SK-N-MC (cell line): ENCODE data around the gene WNT7A.

ENCODE experiments used
- DNase-seq: peaks from one replicate; pipeline ENCODE4 v3.0.0-alpha.2; 2011; ENCODE audit warnings: low read depth, low spot score
- H3K27ac ChIP-seq: fragments of 200-600 bp; sonication (generic); 2 replicates; pipeline ENCODE4 v1.5.1; 2016; ENCODE audit warnings: mixed run types
- H3K36me3 ChIP-seq: fragments of 200-600 bp; sonication (generic); 2 replicates; pipeline ENCODE4 v1.6.1; 2017; ENCODE audit warnings: antibody characterized with exemption, low read length, mixed read lengths; ENCODE audit not compliant: insufficient read depth
- H3K4me3 ChIP-seq: fragments of 200-600 bp; sonication (generic); 2 replicates; pipeline ENCODE4 v1.5.1; 2016
- H3K9ac ChIP-seq: fragments of 200-600 bp; sonication (generic); 2 replicates; pipeline ENCODE4 v1.8.0; 2017; ENCODE audit warnings: mixed run types, mixed read lengths; ENCODE audit not compliant: insufficient read length
- H3K9me3 ChIP-seq: fragments of 200-600 bp; sonication (generic); 2 replicates; pipeline ENCODE4 v1.6.1; 2017; ENCODE audit warnings: low read depth, mild to moderate bottlenecking, antibody characterized with exemption, low read length, moderate library complexity, mixed read lengths
- EZH2 ChIP-seq: fragments of 200-600 bp; sonication (generic); IDR thresholded peaks from one replicate; pipeline ENCODE4 v1.6.1; 2017; ENCODE audit warnings: antibody characterized with exemption
- FOXP2 ChIP-seq: optimal IDR thresholded peaks from 2 replicates; pipeline ENCODE3; 2011; ENCODE audit warnings: mild to moderate bottlenecking, moderate library complexity; ENCODE audit not compliant: insufficient read depth; ENCODE audit errors: extremely low read length, control extremely low read depth
- POLR2AphosphoS5 ChIP-seq: IDR thresholded peaks from 2 replicates; pipeline ENCODE4 v1.6.1; 2012; ENCODE audit warnings: mild to moderate bottlenecking, low read depth, low read length, borderline replicate concordance

The WNT7A gene

GRCh38 chr3:13846716-13847570 lies 32.9 kb downstream of the WNT7A start:
- Histone ChIP-seq H3K4me3 (no peak overlapping the region), H3K9ac (no peak overlapping the region), H3K9me3 (no peaks in the 10 kb centered on the region), H3K36me3 (no peaks in the 10 kb centered on the region), H3K27ac (no peak overlapping the region)
- no peak for DNase-seq
- TF ChIP-seq FOXP2 (no peak), EZH2 (no peak), POLR2AphosphoS5 (no peak)

DNA sequence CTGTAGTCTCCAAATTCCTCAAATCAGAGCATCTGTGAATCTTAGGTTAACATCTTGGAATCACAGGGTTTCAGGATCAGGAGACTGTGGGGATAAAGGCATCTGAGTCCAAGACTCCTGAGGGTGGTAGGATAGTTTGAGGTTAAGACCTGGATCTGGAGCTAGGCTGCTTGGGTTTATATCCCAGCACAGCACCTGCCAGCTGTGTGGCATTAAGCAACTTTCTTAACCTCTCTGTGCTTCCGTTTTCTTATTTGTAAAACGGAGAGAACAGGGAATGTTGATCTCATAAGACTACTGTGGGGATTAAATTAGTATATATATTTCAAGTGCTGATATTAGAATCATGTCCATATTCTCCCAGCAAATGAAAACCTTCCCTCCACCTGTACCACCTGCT lies 33.6 kb downstream of the WNT7A start:
- no peak overlapping the region for H3K4me3 ChIP-seq
- H3K36me3 ChIP-seq, result no peaks in the 10 kb centered on the region
- H3K27ac ChIP-seq, result no peak overlapping the region
- H3K9me3 ChIP-seq, result no peaks in the 10 kb centered on the region
- TF ChIP-seq POLR2AphosphoS5 (no peak), EZH2 (no peak), FOXP2 (no peak)
- no peak overlapping the region for H3K9ac ChIP-seq
- no peak for DNase-seq

- TF ChIP-seq POLR2AphosphoS5 (no peak), FOXP2 (no peak), EZH2 (no peak)
- Histone ChIP-seq H3K9me3 (no peaks in the 10 kb centered on the region), H3K27ac (no peak overlapping the region), H3K4me3 (no peak overlapping the region), H3K9ac (no peak overlapping the region), H3K36me3 (no peaks in the 10 kb centered on the region)
- DNase-seq, result no peak
Measured at GRCh38 chr3:13845806-13846205, 34.1 kb downstream of the WNT7A start.

DNA sequence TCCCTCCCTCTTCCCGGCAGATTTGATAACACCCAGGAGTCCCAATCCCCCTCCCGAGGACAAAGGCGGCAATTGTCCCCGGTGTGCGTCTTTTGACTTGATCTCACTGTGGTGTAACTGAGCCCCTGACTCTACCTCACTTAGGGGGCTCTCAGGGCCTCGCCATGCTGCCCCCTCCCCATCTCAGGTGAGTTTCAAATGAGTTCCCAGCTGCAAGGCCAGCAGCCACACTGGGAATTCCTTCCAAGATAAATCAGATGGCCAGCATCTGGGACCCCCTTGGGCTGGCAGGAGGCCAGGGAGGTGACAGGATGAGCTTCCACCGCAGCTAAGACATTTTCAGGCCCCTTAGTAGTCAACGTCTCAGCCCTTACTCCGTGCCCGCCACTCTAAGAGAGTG lies 35.0 kb downstream of the WNT7A start:
- no peak for TF ChIP-seq EZH2
- TF ChIP-seq POLR2AphosphoS5, result no peak
- TF ChIP-seq FOXP2, result no peak
- no peak overlapping the region for H3K27ac ChIP-seq
- H3K9ac ChIP-seq, result no peak overlapping the region

GRCh38 chr3:13844286-13844685 lies 35.6 kb downstream of the WNT7A start:
- no peak for DNase-seq
- H3K9me3 ChIP-seq, result no peaks in the 10 kb centered on the region
- H3K4me3 ChIP-seq, result no peak overlapping the region
- no peaks in the 10 kb centered on the region for H3K36me3 ChIP-seq
- no peak overlapping the region for H3K9ac ChIP-seq
- TF ChIP-seq EZH2 (no peak), FOXP2 (no peak), POLR2AphosphoS5 (no peak)
- H3K27ac ChIP-seq, result no peak overlapping the region

More for the DNA sequence above, 35.0 kb downstream of the WNT7A start:
- no peaks in the 10 kb centered on the region for H3K9me3 ChIP-seq
- no peak overlapping the region for H3K4me3 ChIP-seq
- H3K36me3 ChIP-seq, result no peaks in the 10 kb centered on the region
- DNase-seq, result no peak

- TF ChIP-seq FOXP2, result no peak
- no peak for TF ChIP-seq POLR2AphosphoS5
- TF ChIP-seq EZH2, result no peak
- Histone ChIP-seq H3K27ac (no peak overlapping the region), H3K36me3 (no peaks in the 10 kb centered on the region), H3K9me3 (no peaks in the 10 kb centered on the region), H3K4me3 (no peak overlapping the region), H3K9ac (no peak overlapping the region)
- no peak for DNase-seq
Measured at GRCh38 chr3:13843351-13843750, 36.5 kb downstream of the WNT7A start.

- H3K27ac ChIP-seq, result no peak overlapping the region
- DNase-seq, result no peak
- H3K4me3 ChIP-seq, result no peak overlapping the region
- no peaks in the 10 kb centered on the region for H3K9me3 ChIP-seq
- no peaks in the 10 kb centered on the region for H3K36me3 ChIP-seq
- H3K9ac ChIP-seq, result no peak overlapping the region
- TF ChIP-seq POLR2AphosphoS5 (no peak), FOXP2 (no peak), EZH2 (no peak)
Measured at GRCh38 chr3:13842226-13842625, 37.6 kb downstream of the WNT7A start.

- TF ChIP-seq FOXP2, result no peak
- no peak for TF ChIP-seq POLR2AphosphoS5
- no peak for TF ChIP-seq EZH2
- no peaks in the 10 kb centered on the region for H3K9me3 ChIP-seq
- H3K4me3 ChIP-seq, result no peak overlapping the region
- no peaks in the 10 kb centered on the region for H3K36me3 ChIP-seq
- H3K9ac ChIP-seq, result no peak overlapping the region
- DNase-seq, result no peak
- no peak overlapping the region for H3K27ac ChIP-seq
Measured at GRCh38 chr3:13841826-13842225, 38.0 kb downstream of the WNT7A start.

DNA sequence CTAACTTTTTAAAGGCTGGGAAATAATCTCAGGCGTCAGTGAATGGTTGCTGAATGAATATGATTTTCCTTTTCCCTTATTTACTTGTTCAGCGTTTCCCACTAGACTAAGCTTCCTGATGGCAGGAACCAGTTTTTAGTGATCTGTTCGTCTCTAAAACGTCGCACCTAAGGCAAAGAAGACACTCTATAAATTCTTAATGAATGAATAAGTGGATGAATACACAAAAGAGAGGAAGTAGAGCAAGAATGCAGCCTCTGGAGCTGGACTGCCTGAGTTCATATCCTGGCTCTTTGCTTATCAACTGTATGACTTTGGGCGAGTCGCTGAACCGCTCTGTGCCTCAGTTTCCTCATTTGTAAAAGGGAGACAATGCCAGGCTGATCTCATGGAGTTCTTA lies 38.7 kb downstream of the WNT7A start:
- Histone ChIP-seq H3K36me3 (no peaks in the 10 kb centered on the region), H3K4me3 (no peak overlapping the region), H3K9ac (no peak overlapping the region), H3K9me3 (no peaks in the 10 kb centered on the region), H3K27ac (no peak overlapping the region)
- DNase-seq, result no peak
- TF ChIP-seq POLR2AphosphoS5 (no peak), FOXP2 (no peak), EZH2 (no peak)
